ENCODE measurements around the gene FBXO46. TPM values are rescaled to one million over a fixed set of nuclear protein-coding genes. Genes with fewer than 3 reads are reported as not detected.

Gene FBXO46
- total and polyA plus RNA-seq, 2 of the 13 experiments (the other 11 are each of a cell fraction or from before 2014, with no cell fraction given) = 6.2 to 6.4 TPM

GRCh38 chr19:45717131-45717982, 13.3 kb downstream of the FBXO46 start (continued):
- TF ChIP-seq ZNF710 (CRISPR knock-in tag; IDR thresholded peaks at IDR 0.05; ENCODE audit: borderline replicate concordance) (no peak), ZNF264 (CRISPR knock-in tag; IDR thresholded peaks at IDR 0.05) (peak; percentile 75; the same call in 1 of the 2 replicates), NR3C1 (CRISPR knock-in tag; IDR thresholded peaks at IDR 0.05) (no peak), ZNF296 (CRISPR knock-in tag; conservative IDR thresholded peaks at IDR 0.05) (no peak), ATF7 (IDR thresholded peaks at IDR 0.05) (no peak), ATF7 (CRISPR knock-in tag; IDR thresholded peaks at IDR 0.05) (no peak; the same call in none of the 2 replicates), RFX5 (IDR thresholded peaks at IDR 0.05; ENCODE audit: low read depth, low read length) (peak; percentile 59), BRD4 (CRISPR knock-in tag; IDR thresholded peaks at IDR 0.05) (no peak), MTF1 (CRISPR knock-in tag; IDR thresholded peaks at IDR 0.05) (no peak), IRX3 (CRISPR knock-in tag; IDR thresholded peaks at IDR 0.05; ENCODE audit: borderline replicate concordance, low read depth) (no peak), PHF8 (CRISPR knock-in tag; IDR thresholded peaks at IDR 0.05) (no peak), TFE3 (CRISPR knock-in tag; IDR thresholded peaks at IDR 0.05) (peak; percentile 83), ZNF30 (CRISPR knock-in tag; IDR thresholded peaks at IDR 0.05) (no peak), SRSF1 (optimal IDR thresholded peaks at IDR 0.05; ENCODE audit: low read depth, low read length) (peak; percentile 25), SP140L (CRISPR knock-in tag; IDR thresholded peaks at IDR 0.05; ENCODE audit: borderline replicate concordance) (no peak), ZNF317 (CRISPR knock-in tag; IDR thresholded peaks at IDR 0.05) (no peak)
- TF ChIP-seq, protein P1, sequence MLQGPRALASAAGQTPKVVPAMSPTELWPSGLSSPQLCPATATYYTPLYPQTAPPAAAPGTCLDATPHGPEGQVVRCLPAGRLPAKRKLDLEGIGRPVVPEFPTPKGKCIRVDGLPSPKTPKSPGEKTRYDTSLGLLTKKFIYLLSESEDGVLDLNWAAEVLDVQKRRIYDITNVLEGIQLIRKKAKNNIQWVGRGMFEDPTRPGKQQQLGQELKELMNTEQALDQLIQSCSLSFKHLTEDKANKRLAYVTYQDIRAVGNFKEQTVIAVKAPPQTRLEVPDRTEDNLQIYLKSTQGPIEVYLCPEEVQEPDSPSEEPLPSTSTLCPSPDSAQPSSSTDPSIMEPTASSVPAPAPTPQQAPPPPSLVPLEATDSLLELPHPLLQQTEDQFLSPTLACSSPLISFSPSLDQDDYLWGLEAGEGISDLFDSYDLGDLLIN (CRISPR knock-in tag; IDR thresholded peaks at IDR 0.05; ENCODE audit: borderline replicate concordance) = no peak
- TF ChIP-seq, protein P2, sequence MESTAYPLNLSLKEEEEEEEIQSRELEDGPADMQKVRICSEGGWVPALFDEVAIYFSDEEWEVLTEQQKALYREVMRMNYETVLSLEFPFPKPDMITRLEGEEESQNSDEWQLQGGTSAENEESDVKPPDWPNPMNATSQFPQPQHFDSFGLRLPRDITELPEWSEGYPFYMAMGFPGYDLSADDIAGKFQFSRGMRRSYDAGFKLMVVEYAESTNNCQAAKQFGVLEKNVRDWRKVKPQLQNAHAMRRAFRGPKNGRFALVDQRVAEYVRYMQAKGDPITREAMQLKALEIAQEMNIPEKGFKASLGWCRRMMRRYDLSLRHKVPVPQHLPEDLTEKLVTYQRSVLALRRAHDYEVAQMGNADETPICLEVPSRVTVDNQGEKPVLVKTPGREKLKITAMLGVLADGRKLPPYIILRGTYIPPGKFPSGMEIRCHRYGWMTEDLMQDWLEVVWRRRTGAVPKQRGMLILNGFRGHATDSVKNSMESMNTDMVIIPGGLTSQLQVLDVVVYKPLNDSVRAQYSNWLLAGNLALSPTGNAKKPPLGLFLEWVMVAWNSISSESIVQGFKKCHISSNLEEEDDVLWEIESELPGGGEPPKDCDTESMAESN (CRISPR knock-in tag; conservative IDR thresholded peaks at IDR 0.05) = no peak; the same call in 1 of the 2 replicates
- TF ChIP-seq, protein P3, sequence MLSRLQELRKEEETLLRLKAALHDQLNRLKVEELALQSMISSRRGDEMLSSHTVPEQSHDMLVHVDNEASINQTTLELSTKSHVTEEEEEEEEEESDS (CRISPR knock-in tag; IDR thresholded peaks at IDR 0.05; ENCODE audit: borderline replicate concordance) = no peak
- TF ChIP-seq, protein P4, sequence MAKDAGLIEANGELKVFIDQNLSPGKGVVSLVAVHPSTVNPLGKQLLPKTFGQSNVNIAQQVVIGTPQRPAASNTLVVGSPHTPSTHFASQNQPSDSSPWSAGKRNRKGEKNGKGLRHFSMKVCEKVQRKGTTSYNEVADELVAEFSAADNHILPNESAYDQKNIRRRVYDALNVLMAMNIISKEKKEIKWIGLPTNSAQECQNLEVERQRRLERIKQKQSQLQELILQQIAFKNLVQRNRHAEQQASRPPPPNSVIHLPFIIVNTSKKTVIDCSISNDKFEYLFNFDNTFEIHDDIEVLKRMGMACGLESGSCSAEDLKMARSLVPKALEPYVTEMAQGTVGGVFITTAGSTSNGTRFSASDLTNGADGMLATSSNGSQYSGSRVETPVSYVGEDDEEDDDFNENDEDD (CRISPR knock-in tag; IDR thresholded peaks at IDR 0.05; ENCODE audit: borderline replicate concordance) = peak; percentile 74; the same call in 1 of the 2 replicates
- TF ChIP-seq, protein P5, sequence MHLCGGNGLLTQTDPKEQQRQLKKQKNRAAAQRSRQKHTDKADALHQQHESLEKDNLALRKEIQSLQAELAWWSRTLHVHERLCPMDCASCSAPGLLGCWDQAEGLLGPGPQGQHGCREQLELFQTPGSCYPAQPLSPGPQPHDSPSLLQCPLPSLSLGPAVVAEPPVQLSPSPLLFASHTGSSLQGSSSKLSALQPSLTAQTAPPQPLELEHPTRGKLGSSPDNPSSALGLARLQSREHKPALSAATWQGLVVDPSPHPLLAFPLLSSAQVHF (CRISPR knock-in tag; IDR thresholded peaks at IDR 0.05) = no peak
